Transverse colon (tissue), 3 donors: Measurements from ENCODE around the gene HDAC4.

Source experiments
- EP300 ChIP-seq: sonication (generic); formaldehyde crosslinking; IDR thresholded peaks from one replicate; pipeline ENCODE4 v1.6.1; 2017; ENCODE audit warnings: antibody characterized with exemption, low read depth
- POLR2A ChIP-seq: fragments of 450-650 bp; IDR thresholded peaks from one replicate; pipeline ENCODE4 v1.6.1; 2016; ENCODE audit warnings: antibody characterized with exemption, mild to moderate bottlenecking, moderate library complexity
- TF ChIP-seq, protein P1 (sequence below), 5 experiments: fragments of 200-600 bp in 3 of 5; fragments of 450-650 bp in 2 of 5; sonication (generic) in 3 of 5; IDR thresholded peaks; 1 replicate in 2 of 5; 2 replicates in 3 of 5; pipeline ENCODE4 v1.5.1; 2016 to 2017; ENCODE audit warnings: antibody characterized with exemption in 5 of 5, inconsistent platforms in 3 of 5, mild to moderate bottlenecking in 2 of 5, moderate library complexity in 1 of 5

DNA sequence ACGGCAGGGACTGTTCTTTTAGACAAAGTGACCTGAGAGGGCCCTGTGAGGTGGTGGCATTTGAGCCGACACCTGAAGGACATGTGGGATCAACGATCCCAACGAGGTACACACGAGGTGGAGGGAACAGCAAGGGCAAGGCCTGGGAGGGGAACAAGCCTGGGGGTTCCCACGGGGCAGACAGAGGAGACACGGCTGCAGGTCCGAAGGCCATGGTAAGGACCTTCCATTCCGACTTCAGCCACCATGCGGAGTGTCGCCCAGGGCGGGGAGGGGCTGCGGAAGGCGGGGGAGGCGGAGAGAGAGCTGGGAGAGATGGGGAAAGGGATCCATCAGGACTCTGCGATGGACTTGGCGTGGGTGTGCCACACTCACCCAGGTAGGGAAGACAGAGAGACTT lies 151.8 kb downstream of the HDAC4 start:
- TF ChIP-seq POLR2A (no peak), EP300 (no peak)
- TF ChIP-seq, protein P1, sequence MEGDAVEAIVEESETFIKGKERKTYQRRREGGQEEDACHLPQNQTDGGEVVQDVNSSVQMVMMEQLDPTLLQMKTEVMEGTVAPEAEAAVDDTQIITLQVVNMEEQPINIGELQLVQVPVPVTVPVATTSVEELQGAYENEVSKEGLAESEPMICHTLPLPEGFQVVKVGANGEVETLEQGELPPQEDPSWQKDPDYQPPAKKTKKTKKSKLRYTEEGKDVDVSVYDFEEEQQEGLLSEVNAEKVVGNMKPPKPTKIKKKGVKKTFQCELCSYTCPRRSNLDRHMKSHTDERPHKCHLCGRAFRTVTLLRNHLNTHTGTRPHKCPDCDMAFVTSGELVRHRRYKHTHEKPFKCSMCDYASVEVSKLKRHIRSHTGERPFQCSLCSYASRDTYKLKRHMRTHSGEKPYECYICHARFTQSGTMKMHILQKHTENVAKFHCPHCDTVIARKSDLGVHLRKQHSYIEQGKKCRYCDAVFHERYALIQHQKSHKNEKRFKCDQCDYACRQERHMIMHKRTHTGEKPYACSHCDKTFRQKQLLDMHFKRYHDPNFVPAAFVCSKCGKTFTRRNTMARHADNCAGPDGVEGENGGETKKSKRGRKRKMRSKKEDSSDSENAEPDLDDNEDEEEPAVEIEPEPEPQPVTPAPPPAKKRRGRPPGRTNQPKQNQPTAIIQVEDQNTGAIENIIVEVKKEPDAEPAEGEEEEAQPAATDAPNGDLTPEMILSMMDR (IDR thresholded peaks at IDR 0.05), result no peak
